Trophoblast cell (in vitro differentiated cells and primary cell): ENCODE results near the gene LHX5.
"Not testable (repeated sequence)": the region's sequence is repeated elsewhere in the genome, so short reads cannot be mapped to it uniquely, and the experiment has no call there.

Experiments
- DNase-seq, 2 donors: peaks; one replicate each; pipeline ENCODE4 v3.0.0-alpha.2; 2016
- H2AFZ ChIP-seq: 2 replicates; pipeline ENCODE4 v1.6.1; 2013; ENCODE audit warnings: low read length, moderate library complexity, mild to moderate bottlenecking; ENCODE audit not compliant: insufficient read depth, poor library complexity
- H2AK5ac ChIP-seq: 2 replicates; pipeline ENCODE4 v1.6.1; 2013; ENCODE audit warnings: mild to moderate bottlenecking, low read length
- H2BK120ac ChIP-seq: 2 replicates; pipeline ENCODE4 v1.6.1; 2013; ENCODE audit warnings: low read length, mild to moderate bottlenecking, moderate library complexity; ENCODE audit not compliant: insufficient read depth, poor library complexity
- H2BK12ac ChIP-seq: 2 replicates; pipeline ENCODE4 v1.6.1; 2013; ENCODE audit warnings: mild to moderate bottlenecking, low read length, moderate library complexity
- H2BK5ac ChIP-seq: 2 replicates; pipeline ENCODE4 v1.6.1; 2013; ENCODE audit warnings: low read length, low read depth, moderate library complexity, mild to moderate bottlenecking; ENCODE audit not compliant: poor library complexity
- H3K14ac ChIP-seq: 2 replicates; pipeline ENCODE4 v1.6.1; 2013; ENCODE audit warnings: mild to moderate bottlenecking, low read length
- H3K18ac ChIP-seq: 2 replicates; pipeline ENCODE4 v1.6.1; 2013; ENCODE audit warnings: mild to moderate bottlenecking, low read length
- H3K23ac ChIP-seq: 2 replicates; pipeline ENCODE4 v1.6.1; 2013; ENCODE audit warnings: low read length
- H3K27ac ChIP-seq: 2 replicates; pipeline ENCODE4 v1.5.1; 2013; ENCODE audit warnings: low read depth, mild to moderate bottlenecking, inconsistent platforms, low read length, moderate library complexity
- H3K27me3 ChIP-seq: 2 replicates; pipeline ENCODE4 v1.6.1; 2013; ENCODE audit warnings: inconsistent platforms, mild to moderate bottlenecking, low read length, moderate library complexity; ENCODE audit not compliant: insufficient read depth
- H3K36me3 ChIP-seq, 2 experiments: 1 replicate in 1 of 2; 2 replicates in 1 of 2; pipeline ENCODE4 v1.6.1; 2013; ENCODE audit warnings: low read length in 2 of 2, mild to moderate bottlenecking in 2 of 2, moderate library complexity in 1 of 2; ENCODE audit not compliant: insufficient read depth in 2 of 2, control insufficient read depth in 1 of 2
- H3K4ac ChIP-seq: 2 replicates; pipeline ENCODE4 v1.6.1; 2013; ENCODE audit warnings: low read depth, mild to moderate bottlenecking, low read length, moderate library complexity
- H3K4me1 ChIP-seq, 2 experiments: 1 replicate in 1 of 2; 2 replicates in 1 of 2; pipeline ENCODE4 v1.6.1; 2013; ENCODE audit warnings: low read length in 2 of 2, mild to moderate bottlenecking in 2 of 2, moderate library complexity in 1 of 2; ENCODE audit not compliant: insufficient read depth in 2 of 2, control insufficient read depth in 1 of 2
- H3K4me2 ChIP-seq: 2 replicates; pipeline ENCODE4 v1.6.1; 2013; ENCODE audit warnings: inconsistent platforms, mild to moderate bottlenecking, low read length, moderate library complexity
- H3K4me3 ChIP-seq: 2 replicates; pipeline ENCODE4 v1.5.1; 2013; ENCODE audit warnings: mild to moderate bottlenecking, low read depth, low read length, inconsistent platforms
- H3K79me1 ChIP-seq: one replicate; pipeline ENCODE4 v1.6.1; 2013; ENCODE audit warnings: low read length
- H3K79me2 ChIP-seq: 2 replicates; pipeline ENCODE4 v1.6.1; 2013; ENCODE audit warnings: low read length, mild to moderate bottlenecking; ENCODE audit not compliant: control insufficient read depth, insufficient read depth, poor library complexity
- H3K9ac ChIP-seq: 2 replicates; pipeline ENCODE4 v1.6.1; 2013; ENCODE audit warnings: mild to moderate bottlenecking, low read length
- H3K9me3 ChIP-seq: 2 replicates; pipeline ENCODE4 v1.6.1; 2013; ENCODE audit warnings: low read depth, mild to moderate bottlenecking, control low read depth, inconsistent platforms, low read length; ENCODE audit not compliant: insufficient read depth
- H4K12ac ChIP-seq: 2 replicates; pipeline ENCODE4 v1.6.1; 2013; ENCODE audit warnings: low read depth, mild to moderate bottlenecking, low read length, moderate library complexity
- H4K8ac ChIP-seq: 2 replicates; pipeline ENCODE4 v1.6.1; 2013; ENCODE audit warnings: low read depth, mild to moderate bottlenecking, low read length, moderate library complexity
- H4K91ac ChIP-seq: one replicate; pipeline ENCODE4 v1.6.1; 2013; ENCODE audit warnings: low read depth, mild to moderate bottlenecking, low read length, moderate library complexity
- WGBS: extraction: QIAGEN DNeasy Blood & Tissue Kit; methylation state at CpG from one replicate; pipeline ENCODE4 v1.1.7; 2013; ENCODE audit warnings: missing lambda C conversion rate; ENCODE audit not compliant: insufficient read length, insufficient coverage; ENCODE audit errors: extremely low coverage; 5-methylcytosine and 5-hydroxymethylcytosine counted together

Gene LHX5

DNA sequence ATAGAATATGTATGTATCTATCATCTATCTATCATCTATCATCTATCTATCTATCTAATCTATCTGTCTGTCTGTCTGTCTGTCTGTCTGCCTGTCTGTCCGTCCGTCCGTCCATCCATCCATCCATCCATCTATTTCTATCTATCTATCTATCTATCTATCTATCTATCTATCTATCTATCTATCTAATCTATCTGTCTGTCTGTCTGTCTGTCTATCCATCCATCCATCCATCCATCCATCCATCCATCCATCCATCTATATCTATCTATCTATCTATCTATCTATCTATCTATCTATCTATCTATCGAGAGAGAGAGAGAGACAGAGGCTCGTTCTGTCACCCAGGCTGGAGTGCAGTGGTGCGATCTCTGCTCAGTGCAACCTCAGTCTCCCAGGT lies 24.3 kb upstream of the LHX5 start:
- not testable (repeated sequence) for H2BK5ac ChIP-seq, H3K4me2 ChIP-seq, H3K4me1 ChIP-seq, H4K8ac ChIP-seq, H2BK120ac ChIP-seq, H3K18ac ChIP-seq, H3K36me3 ChIP-seq, H3K79me2 ChIP-seq, H2BK12ac ChIP-seq, H3K14ac ChIP-seq, H3K79me1 ChIP-seq, H2AK5ac ChIP-seq, H4K12ac ChIP-seq, H3K23ac ChIP-seq, H3K4ac ChIP-seq, H3K27me3 ChIP-seq, H3K27ac ChIP-seq, H3K9me3 ChIP-seq, DNase-seq, H4K91ac ChIP-seq, H3K4me3 ChIP-seq, H2AFZ ChIP-seq, H3K9ac ChIP-seq
- no CpG with 5 or more reads among the region's 6 CpGs for WGBS

DNA sequence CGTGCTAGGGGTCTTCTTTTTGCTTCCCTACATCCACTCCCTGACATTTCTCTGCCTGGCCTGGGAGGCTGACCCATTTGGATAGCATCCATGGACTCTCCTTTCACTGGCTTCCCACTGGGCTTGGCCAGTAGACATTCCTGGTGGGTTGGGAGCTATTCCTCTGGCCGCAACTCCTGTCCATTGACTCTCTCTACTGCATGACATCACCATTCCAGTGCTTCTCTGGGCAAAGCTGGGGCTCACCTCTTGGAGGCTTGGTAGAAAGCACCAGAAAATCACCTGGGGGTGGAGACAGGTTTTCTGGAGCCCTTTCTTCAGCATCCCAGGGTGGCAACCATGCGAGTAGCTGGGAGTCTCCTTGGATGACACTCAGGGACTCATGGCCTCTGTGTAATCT lies 16.7 kb upstream of the LHX5 start:
- Histone ChIP-seq H3K27me3 (no peaks in the 10 kb centered on the region), H3K4me3 (no peak overlapping the region), H3K79me1 (no peaks in the 10 kb centered on the region), H3K4me1 (no peaks in the 10 kb centered on the region), H2AK5ac (no peak overlapping the region), H4K91ac (no peak overlapping the region), H3K14ac (no peak overlapping the region), H2BK12ac (no peak overlapping the region), H3K18ac (no peak overlapping the region), H3K23ac (no peak overlapping the region), H4K12ac (no peak overlapping the region), H4K8ac (no peak overlapping the region), H3K9ac (no peak overlapping the region), H3K4me2 (no peak overlapping the region), H3K4ac (no peak overlapping the region), H2BK5ac (no peak overlapping the region), H3K9me3 (no peaks in the 10 kb centered on the region), H2BK120ac (no peak overlapping the region), H2AFZ (no peak overlapping the region), H3K36me3 (no peaks in the 10 kb centered on the region), H3K79me2 (no peaks in the 10 kb centered on the region), H3K27ac (no peak overlapping the region)
- no peak for DNase-seq
- no CpG with 5 or more reads among the region's 3 CpGs for WGBS

DNA sequence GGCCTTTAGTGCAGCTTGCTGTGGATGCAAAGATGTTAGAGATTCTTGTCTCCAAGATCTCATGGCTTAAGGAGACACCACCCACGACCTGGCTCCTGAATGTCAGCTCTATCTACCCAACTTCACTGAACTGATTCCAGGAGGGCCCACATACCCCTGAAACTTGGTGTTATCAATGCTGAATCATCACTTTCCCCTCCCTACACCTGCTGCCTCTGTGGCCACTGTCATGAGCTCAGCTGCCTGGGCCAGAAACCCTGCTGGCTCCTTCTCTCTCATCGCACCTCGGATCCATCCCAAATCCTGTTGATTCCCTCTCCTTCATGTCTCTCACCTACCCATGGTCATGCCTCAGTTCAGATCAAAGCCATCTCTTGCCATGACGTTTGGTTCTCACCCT lies 15.1 kb upstream of the LHX5 start:
- Histone ChIP-seq H3K27ac (no peak overlapping the region), H2AK5ac (no peak overlapping the region), H3K18ac (no peak overlapping the region), H3K14ac (no peak overlapping the region), H3K9ac (no peak overlapping the region), H3K23ac (no peak overlapping the region), H4K12ac (no peak overlapping the region), H3K27me3 (peaks cover 2% of the 10 kb centered on the region), H2BK120ac (no peak overlapping the region), H4K8ac (no peak overlapping the region), H2BK5ac (no peak overlapping the region), H3K79me1 (no peaks in the 10 kb centered on the region), H2AFZ (no peak overlapping the region), H4K91ac (no peak overlapping the region), H3K36me3 (no peaks in the 10 kb centered on the region), H3K9me3 (no peaks in the 10 kb centered on the region), H3K79me2 (no peaks in the 10 kb centered on the region), H3K4ac (no peak overlapping the region), H3K4me1 (no peaks in the 10 kb centered on the region), H3K4me2 (no peak overlapping the region), H2BK12ac (no peak overlapping the region), H3K4me3 (no peak overlapping the region)
- WGBS: no CpG with 5 or more reads among the region's 4 CpGs
- no peak for DNase-seq

DNA sequence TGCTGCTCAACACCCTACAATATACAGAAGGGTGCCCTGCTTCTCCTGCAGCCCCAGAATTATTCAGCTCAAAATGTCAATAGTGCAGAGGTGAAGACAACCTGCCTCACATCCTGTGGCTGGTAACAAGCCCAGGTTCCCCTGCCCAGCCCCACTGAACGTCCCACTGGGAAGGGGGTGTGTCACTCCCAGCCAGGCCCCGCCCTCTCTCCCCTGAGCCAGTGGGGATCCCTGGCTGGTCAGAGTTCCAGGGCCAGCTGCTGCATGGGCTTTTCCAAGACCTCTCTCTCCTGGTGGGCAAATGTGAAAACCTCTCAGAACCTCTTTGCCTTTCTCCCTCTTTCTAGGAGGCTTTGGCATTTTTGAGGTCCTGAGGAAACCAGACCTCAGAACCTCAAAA lies 13.7 kb upstream of the LHX5 start:
- H3K4ac ChIP-seq: no peak overlapping the region
- no CpG with 5 or more reads among the region's 2 CpGs for WGBS

More for the DNA sequence above, 13.7 kb upstream of the LHX5 start:
- Histone ChIP-seq H3K9me3 (no peaks in the 10 kb centered on the region), H2AFZ (no peak overlapping the region), H3K4me1 (no peaks in the 10 kb centered on the region), H3K14ac (no peak overlapping the region), H3K79me2 (no peaks in the 10 kb centered on the region), H3K79me1 (no peaks in the 10 kb centered on the region), H2BK12ac (no peak overlapping the region), H3K18ac (no peak overlapping the region), H3K27ac (no peak overlapping the region), H3K27me3 (peaks cover 7% of the 10 kb centered on the region), H3K36me3 (no peaks in the 10 kb centered on the region), H3K4me2 (no peak overlapping the region), H3K9ac (no peak overlapping the region), H2AK5ac (no peak overlapping the region), H2BK5ac (no peak overlapping the region), H4K8ac (no peak overlapping the region), H2BK120ac (no peak overlapping the region), H4K12ac (no peak overlapping the region), H3K23ac (no peak overlapping the region), H4K91ac (no peak overlapping the region), H3K4me3 (no peak overlapping the region)
- DNase-seq: no peak
